HepG2 (cell line): ENCODE results near the gene CLIC4. TPM values are rescaled to one million over a fixed set of nuclear protein-coding genes. Genes with fewer than 3 reads are reported as not detected.
A peak's percentile ranks its signal among the peaks of the same experiment; 100 is the strongest.

Experiments
- ATAC-seq: fragments of 200-7000 bp; cut with Tn5 transposase; 3 replicates; pipeline ENCODE4 v1.9.1; 2020; ENCODE audit warnings: mild to moderate bottlenecking, moderate library complexity
- BruUV-seq: library from RNA; stranded (reverse); fragments of 400-500 nt; replicated peaks from 2 replicates; lab custom pipeline; 2021; lab: Mats Ljungman, UMichigan
- CTCF ChIA-PET: fragments of 300-600 bp; formaldehyde crosslinking; extraction: SDS; loops from one replicate; lab custom pipeline; 2021; ENCODE audit warnings: low total read pairs, inconsistent platforms, low intra/inter-chr PET ratio; lab: Yijun Ruan, JAX
- POLR2A ChIA-PET: fragments of 350-600 bp; sonication (Branson Sonifier 250); formaldehyde crosslinking; loops from one replicate; lab custom pipeline; 2020; ENCODE audit warnings: antibody characterized with exemption, inconsistent platforms; lab: Yijun Ruan, JAX
- DNase-seq: peaks from one replicate; pipeline ENCODE4 v3.0.0-alpha.2; 2015; ENCODE audit warnings: low spot score
- FAIRE-seq: peaks from 3 replicates; lab custom pipeline; 2011; peaks lifted over from hg19 to GRCh38; lab: Jason Lieb, UNC
- H2AFZ ChIP-seq: one replicate; pipeline ENCODE4 v1.6.1; 2011; ENCODE audit warnings: low read length, inconsistent platforms
- H3K27ac ChIP-seq: fragments of 300-600 bp; 3 replicates; pipeline ENCODE4 v1.8.0; 2011; ENCODE audit warnings: mixed run types, mild to moderate bottlenecking, mixed read lengths, low read length, inconsistent platforms; ENCODE audit not compliant: insufficient read depth; ENCODE audit errors: extremely low read length
- H3K27me3 ChIP-seq, 2 experiments: fragments of 200-600 bp in 1 of 2; 2 replicates in 1 of 2; 3 replicates in 1 of 2; pipeline versions ENCODE4 v1.6.0 to v1.8.0; 2011; ENCODE audit warnings: low read length in 2 of 2, mild to moderate bottlenecking in 2 of 2, moderate library complexity in 2 of 2, inconsistent platforms in 1 of 2; ENCODE audit not compliant: insufficient read depth in 2 of 2, control insufficient read depth in 1 of 2
- H3K36me3 ChIP-seq, 2 experiments: fragments of 200-600 bp in 1 of 2; replicated peaks in 1 of 2; 2 replicates in 1 of 2; 3 replicates in 1 of 2; pipeline versions ENCODE4 v1.5.1 to v1.8.0; 2011; ENCODE audit warnings: low read length in 2 of 2, inconsistent platforms in 1 of 2; ENCODE audit not compliant: insufficient read depth in 2 of 2, control insufficient read depth in 1 of 2
- H3K4me1 ChIP-seq: 2 replicates; pipeline ENCODE4 v1.5.1; 2012; ENCODE audit warnings: low read length, inconsistent platforms; ENCODE audit not compliant: insufficient read depth
- H3K4me2 ChIP-seq: 2 replicates; pipeline ENCODE4 v1.6.0; 2011; ENCODE audit warnings: low read depth, low read length, inconsistent platforms
- H3K4me3 ChIP-seq, 3 experiments: fragments of 200-600 bp in 1 of 3; sonication (generic), shearing (Covaris generic) in 1 of 3; replicated peaks in 1 of 3; 2 replicates each; pipeline ENCODE4 v1.5.1; 2011 to 2016; ENCODE audit warnings: low read length in 3 of 3, inconsistent platforms in 2 of 3, low read depth in 2 of 3, mild to moderate bottlenecking in 2 of 3, control low read depth in 1 of 3, mixed read lengths in 1 of 3; ENCODE audit not compliant: insufficient read depth in 1 of 3
- H3K79me2 ChIP-seq: one replicate; pipeline ENCODE4 v1.6.1; 2011; ENCODE audit warnings: low read length, inconsistent platforms; ENCODE audit not compliant: insufficient read depth
- H3K9ac ChIP-seq: 2 replicates; pipeline ENCODE4 v1.6.0; 2011; ENCODE audit warnings: mild to moderate bottlenecking, low read depth, low read length, inconsistent platforms; ENCODE audit not compliant: insufficient read depth
- H3K9me3 ChIP-seq: 2 replicates; pipeline ENCODE4 v1.5.1; 2012; ENCODE audit warnings: mild to moderate bottlenecking, low read length
- H4K20me1 ChIP-seq: 2 replicates; pipeline ENCODE4 v1.6.0; 2011; ENCODE audit warnings: inconsistent platforms, mild to moderate bottlenecking, low read length, moderate library complexity; ENCODE audit not compliant: insufficient read depth
- HNF4A ChIP-seq: sonication (generic); formaldehyde crosslinking; IDR thresholded peaks from 2 replicates; pipeline ENCODE4 v1.4.0; 2020; ENCODE audit warnings: missing genetic modification reagents
- HNF4G ChIP-seq, 2 experiments: sonication (generic) in 1 of 2; formaldehyde crosslinking in 1 of 2; IDR thresholded peaks; 2 replicates each; pipeline versions ENCODE4 v1.4.0 to v1.6.1; 2011 to 2020; ENCODE audit warnings: borderline replicate concordance in 2 of 2, low read depth in 2 of 2, mild to moderate bottlenecking in 2 of 2, low read length in 1 of 2, missing genetic modification reagents in 1 of 2, moderate library complexity in 1 of 2
- LCORL ChIP-seq, 2 experiments: fragments of 450-650 bp in 1 of 2; sonication (generic) in 1 of 2; formaldehyde crosslinking in 1 of 2; IDR thresholded peaks; 2 replicates each; pipeline versions ENCODE4 v1.5.0 to v1.6.1; 2017 to 2020; ENCODE audit warnings: antibody characterized with exemption in 1 of 2, missing genetic modification reagents in 1 of 2
- RAD21 ChIP-seq: fragments of 450-650 bp; formaldehyde crosslinking; IDR thresholded peaks from 2 replicates; pipeline ENCODE4 v1.5.0; 2020; ENCODE audit warnings: mild to moderate bottlenecking
- ZMYM3 ChIP-seq: sonication (generic); formaldehyde crosslinking; IDR thresholded peaks from 2 replicates; pipeline ENCODE4 v1.5.1; 2020; ENCODE audit warnings: mild to moderate bottlenecking, missing genetic modification reagents
- ZNF10 ChIP-seq: sonication (generic); formaldehyde crosslinking; IDR thresholded peaks from 2 replicates; pipeline ENCODE4 v1.4.0; 2020; ENCODE audit warnings: mild to moderate bottlenecking, low read depth, missing genetic modification reagents, borderline replicate concordance
- ZNF121 ChIP-seq: sonication (generic); formaldehyde crosslinking; IDR thresholded peaks from 2 replicates; pipeline ENCODE4 v1.5.0; 2020; ENCODE audit warnings: mild to moderate bottlenecking, missing genetic modification reagents
- WGBS: methylation state at CpG from one replicate; pipeline ENCODE4 v1.1.6; 2017; ENCODE audit warnings: low lambda C conversion rate; 5-methylcytosine and 5-hydroxymethylcytosine counted together
- in situ Hi-C: cut with HindIII; loops from 2 replicates; pipeline ENCODE4 v1.10.0; 2017; ENCODE audit warnings: low pct_unique_long_range_greater_than_20kb; ENCODE audit not compliant: extremely low pct_ligation_motif_present
- intact Hi-C: fragments of 100-400 bp; cut with micrococcal nuclease; formaldehyde crosslinking; loops from one replicate; pipeline ENCODE4 v1.10.0; 2022; ENCODE audit not compliant: unreplicated experiment
- polyA plus RNA-seq, 8 experiments: library from polyadenylated mRNA; depleted of rRNA in 3 of 8; stranded (reverse) in 7 of 8; unstranded in 1 of 8; fragments of >200 nt; fragmentation: Illumina TruSeq in 4 of 8; extraction: Trizol in 4 of 8; gene quantifications; 2 replicates each; pipeline versions ENCODE4 v1.2.1 to v1.2.3, GENCODE V29; 2011 to 2016; ENCODE audit warnings: low read depth in 4 of 8, missing spikeins in 1 of 8, mixed read lengths in 1 of 8; ENCODE audit not compliant: insufficient read depth in 1 of 8
- total RNA-seq, 5 experiments: library from RNA; depleted of rRNA; stranded (reverse); fragments of >200 nt; fragmentation: Illumina TruSeq; extraction: Trizol; gene quantifications; 2 replicates each; pipeline ENCODE4 v1.2.3, GENCODE V29; 2016; ENCODE audit warnings: low read depth in 1 of 5
- TF ChIP-seq, protein P1 (sequence below): sonication (generic); formaldehyde crosslinking; IDR thresholded peaks from 2 replicates; pipeline ENCODE4 v1.5.0; 2020; ENCODE audit warnings: mild to moderate bottlenecking, missing genetic modification reagents
- TF ChIP-seq, protein P2 (sequence below): sonication (generic); formaldehyde crosslinking; IDR thresholded peaks from 2 replicates; pipeline ENCODE4 v1.4.0; 2020; ENCODE audit warnings: missing genetic modification reagents, mild to moderate bottlenecking, borderline replicate concordance
- TF ChIP-seq, protein P3 (sequence below): sonication (generic); formaldehyde crosslinking; IDR thresholded peaks from 2 replicates; pipeline ENCODE4 v1.8.1; 2022; ENCODE audit warnings: low read depth, mild to moderate bottlenecking, missing genetic modification reagents

CLIC4 gene
- total and polyA plus RNA-seq, 2 of the 13 experiments (the other 11 are each of a cell fraction or from before 2014, with no cell fraction given), result 23.3 to 77.4 TPM

DNA sequence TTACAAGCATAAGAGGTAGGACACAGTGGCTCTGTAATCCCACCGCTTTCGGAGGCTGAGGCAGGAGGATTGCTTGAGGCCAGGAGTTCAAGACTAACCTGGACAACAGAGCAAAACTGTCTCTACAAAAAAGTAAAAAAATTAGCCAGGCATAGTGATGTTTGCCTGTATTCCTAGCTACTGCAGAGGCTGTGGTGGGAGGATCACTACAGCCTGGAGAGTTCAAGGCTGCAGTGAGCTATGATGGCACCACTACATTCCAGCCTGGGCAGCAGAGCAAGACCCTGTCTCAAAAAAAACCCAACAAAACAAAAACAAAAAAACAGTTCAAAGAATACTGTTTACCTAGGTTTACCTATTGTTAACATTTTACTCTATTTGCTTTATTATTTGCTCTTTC, 37.4 kb downstream of the CLIC4 start:
- CTCF ChIA-PET, result no interaction called here
- Histone ChIP-seq H3K4me2 (no peak overlapping the region), H3K4me1 (peaks cover 39% of the 10 kb centered on the region), H3K27me3 (no peaks in the 10 kb centered on the region), H3K79me2 (peaks cover 62% of the 10 kb centered on the region), H3K9ac (no peak overlapping the region), H3K4me3 (no peak overlapping the region), H2AFZ (no peak overlapping the region), H3K36me3 (no peaks in the 10 kb centered on the region; a peak in 1 of 5 replicates), H4K20me1 (0 out of 2 replicates have a peak, but pooled peaks cover 4% of the 10 kb centered on the region), H3K9me3 (no peaks in the 10 kb centered on the region), H3K27ac (no peak overlapping the region)
- FAIRE-seq, result no peak
- 98% methylated on average over 2 of the region's 2 CpGs for WGBS
- no peak for DNase-seq
- no TSS peak for BruUV-seq
- in situ Hi-C loops (no loop called here), intact Hi-C loops (no loop called here)
- 0 out of 2 replicates have a peak, but pooled peaks have one; percentile 33 for TF ChIP-seq ZMYM3
- TF ChIP-seq RAD21 (CRISPR knock-in tag), result no peak
- TF ChIP-seq ZNF121 (CRISPR knock-in tag), result peak; percentile 94
- TF ChIP-seq, protein P1, sequence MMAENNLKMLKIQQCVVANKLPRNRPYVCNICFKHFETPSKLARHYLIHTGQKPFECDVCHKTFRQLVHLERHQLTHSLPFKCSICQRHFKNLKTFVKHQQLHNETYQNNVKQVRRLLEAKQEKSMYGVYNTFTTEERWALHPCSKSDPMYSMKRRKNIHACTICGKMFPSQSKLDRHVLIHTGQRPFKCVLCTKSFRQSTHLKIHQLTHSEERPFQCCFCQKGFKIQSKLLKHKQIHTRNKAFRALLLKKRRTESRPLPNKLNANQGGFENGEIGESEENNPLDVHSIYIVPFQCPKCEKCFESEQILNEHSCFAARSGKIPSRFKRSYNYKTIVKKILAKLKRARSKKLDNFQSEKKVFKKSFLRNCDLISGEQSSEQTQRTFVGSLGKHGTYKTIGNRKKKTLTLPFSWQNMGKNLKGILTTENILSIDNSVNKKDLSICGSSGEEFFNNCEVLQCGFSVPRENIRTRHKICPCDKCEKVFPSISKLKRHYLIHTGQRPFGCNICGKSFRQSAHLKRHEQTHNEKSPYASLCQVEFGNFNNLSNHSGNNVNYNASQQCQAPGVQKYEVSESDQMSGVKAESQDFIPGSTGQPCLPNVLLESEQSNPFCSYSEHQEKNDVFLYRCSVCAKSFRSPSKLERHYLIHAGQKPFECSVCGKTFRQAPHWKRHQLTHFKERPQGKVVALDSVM (CRISPR knock-in tag), result peak; percentile 76
- POLR2A ChIA-PET, result no interaction called here
- ATAC-seq, result no peak

DNA sequence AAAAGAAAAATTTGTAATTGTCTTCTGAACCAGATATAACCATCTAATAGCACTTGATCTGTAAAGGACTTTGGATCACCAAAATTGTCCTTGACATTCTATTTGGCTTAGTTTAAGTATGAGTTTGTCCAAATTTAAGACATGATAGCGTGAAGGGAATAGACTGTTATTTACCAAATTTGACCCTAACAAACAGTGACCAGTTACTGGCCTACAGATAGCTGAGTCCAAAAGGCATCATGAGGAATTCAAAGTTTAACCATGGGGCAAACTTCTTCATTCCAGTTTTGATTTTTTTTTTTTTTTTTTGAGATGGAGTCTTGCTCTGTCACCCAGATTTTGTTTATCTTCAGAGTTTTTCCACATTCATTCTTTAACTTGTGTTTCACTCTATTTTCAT, 38.5 kb downstream of the CLIC4 start:
- intact Hi-C loops (no loop called here), in situ Hi-C loops (no loop called here)
- Histone ChIP-seq H3K27me3 (no peaks in the 10 kb centered on the region), H3K4me1 (peaks cover 39% of the 10 kb centered on the region), H3K4me3 (no peak overlapping the region), H2AFZ (no peak overlapping the region), H3K9ac (no peak overlapping the region), H3K9me3 (no peaks in the 10 kb centered on the region), H3K79me2 (peaks cover 58% of the 10 kb centered on the region), H3K4me2 (peak overlapping the region; percentile 7; the same call in 1 of the 2 replicates), H3K36me3 (peaks cover 0 to 3% of the 10 kb centered on the region in 2 experiments; a peak in 1 of 5 replicates), H4K20me1 (0 out of 2 replicates have a peak, but pooled peaks cover 4% of the 10 kb centered on the region), H3K27ac (no peak overlapping the region)
- ChIA-PET POLR2A (interaction anchor here (1.2 kb wide), 1 partner anchor 38 kb away, joined by 3 read pairs; the partner anchor contains the start of gene CLIC4), CTCF (no interaction called here)
- ATAC-seq (peak; percentile 23; the same call in 1 of the 3 replicates), DNase-seq (peak; percentile 17), FAIRE-seq (no peak)
- no TSS peak for BruUV-seq
- WGBS, result 42% methylated on average over 1 of the region's 1 CpG
- TF ChIP-seq HNF4G (IDR thresholded peaks at IDR 0.05; ENCODE audit: borderline replicate concordance, low read depth, low read length) (peak; percentile 49; the same call in 1 of the 2 replicates), HNF4G (CRISPR knock-in tag; IDR thresholded peaks at IDR 0.05; ENCODE audit: borderline replicate concordance, low read depth) (no peak), LCORL (IDR thresholded peaks at IDR 0.05) (no peak), LCORL (CRISPR knock-in tag; IDR thresholded peaks at IDR 0.05) (peak; percentile 40; the same call in 1 of the 2 replicates), HNF4A (CRISPR knock-in tag) (peak; percentile 36; the same call in 1 of the 2 replicates), ZNF10 (no peak)
- TF ChIP-seq, protein P2, sequence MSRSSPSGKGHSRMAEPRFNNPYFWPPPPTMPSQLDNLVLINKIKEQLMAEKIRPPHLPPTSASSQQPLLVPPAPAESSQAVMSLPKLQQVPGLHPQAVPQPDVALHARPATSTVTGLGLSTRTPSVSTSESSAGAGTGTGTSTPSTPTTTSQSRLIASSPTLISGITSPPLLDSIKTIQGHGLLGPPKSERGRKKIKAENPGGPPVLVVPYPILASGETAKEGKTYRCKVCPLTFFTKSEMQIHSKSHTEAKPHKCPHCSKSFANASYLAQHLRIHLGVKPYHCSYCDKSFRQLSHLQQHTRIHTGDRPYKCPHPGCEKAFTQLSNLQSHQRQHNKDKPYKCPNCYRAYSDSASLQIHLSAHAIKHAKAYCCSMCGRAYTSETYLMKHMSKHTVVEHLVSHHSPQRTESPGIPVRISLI (CRISPR knock-in tag), result peak; percentile 39; the same call in 1 of the 2 replicates
- TF ChIP-seq, protein P3, sequence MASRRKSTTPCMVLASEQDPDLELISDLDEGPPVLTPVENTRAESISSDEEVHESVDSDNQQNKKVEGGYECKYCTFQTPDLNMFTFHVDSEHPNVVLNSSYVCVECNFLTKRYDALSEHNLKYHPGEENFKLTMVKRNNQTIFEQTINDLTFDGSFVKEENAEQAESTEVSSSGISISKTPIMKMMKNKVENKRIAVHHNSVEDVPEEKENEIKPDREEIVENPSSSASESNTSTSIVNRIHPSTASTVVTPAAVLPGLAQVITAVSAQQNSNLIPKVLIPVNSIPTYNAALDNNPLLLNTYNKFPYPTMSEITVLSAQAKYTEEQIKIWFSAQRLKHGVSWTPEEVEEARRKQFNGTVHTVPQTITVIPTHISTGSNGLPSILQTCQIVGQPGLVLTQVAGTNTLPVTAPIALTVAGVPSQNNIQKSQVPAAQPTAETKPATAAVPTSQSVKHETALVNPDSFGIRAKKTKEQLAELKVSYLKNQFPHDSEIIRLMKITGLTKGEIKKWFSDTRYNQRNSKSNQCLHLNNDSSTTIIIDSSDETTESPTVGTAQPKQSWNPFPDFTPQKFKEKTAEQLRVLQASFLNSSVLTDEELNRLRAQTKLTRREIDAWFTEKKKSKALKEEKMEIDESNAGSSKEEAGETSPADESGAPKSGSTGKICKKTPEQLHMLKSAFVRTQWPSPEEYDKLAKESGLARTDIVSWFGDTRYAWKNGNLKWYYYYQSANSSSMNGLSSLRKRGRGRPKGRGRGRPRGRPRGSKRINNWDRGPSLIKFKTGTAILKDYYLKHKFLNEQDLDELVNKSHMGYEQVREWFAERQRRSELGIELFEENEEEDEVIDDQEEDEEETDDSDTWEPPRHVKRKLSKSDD (CRISPR knock-in tag), result no peak
